Stimulated activated CD4-positive, alpha-beta T cell treated with anti-CD3 and anti-CD28 coated beads, Interleukin-15, amount 100 ng/mL, for 1 hour (primary cell): ENCODE data around the gene OR2T27.
"Not testable (repeated sequence)": the region's sequence is repeated elsewhere in the genome, so short reads cannot be mapped to it uniquely, and the experiment has no call there.

Source experiments
- DNase-seq, 2 donors: peaks; one replicate each; pipeline ENCODE4 v3.0.0-alpha.2; 2020; ENCODE audit warnings: low read depth in 1 of 2, low spot score in 1 of 2

OR2T27 gene

GRCh38 chr1:248655354-248655753 lies at the start of gene OR2T27:
Gene OR2T27, minus strand, starts transcription at chr1:248655528. Its CDS starts 4,644 bp downstream, at chr1:248650884.
- DNase-seq: not testable (repeated sequence)

DNA sequence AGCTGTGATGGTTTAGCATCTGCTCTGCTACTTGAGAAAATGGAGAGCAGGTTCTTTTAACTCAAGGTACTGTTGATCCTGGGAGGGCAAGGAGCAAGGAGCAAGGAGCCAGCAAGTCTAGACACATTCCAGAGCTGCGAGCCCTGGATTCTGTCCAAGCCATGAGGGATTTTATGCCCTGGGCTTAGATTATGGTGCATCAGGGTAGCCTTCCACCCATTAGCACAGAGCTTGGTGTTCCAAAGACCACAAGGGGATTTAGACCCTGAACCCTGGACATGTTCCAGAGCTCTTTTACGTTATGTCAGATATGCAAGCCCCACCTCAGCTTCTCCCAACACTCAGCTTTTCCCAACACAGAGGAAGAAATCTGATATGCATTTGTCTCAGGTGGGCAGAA lies 49.3 kb upstream of the OR2T27 start:
- no peak for DNase-seq

DNA sequence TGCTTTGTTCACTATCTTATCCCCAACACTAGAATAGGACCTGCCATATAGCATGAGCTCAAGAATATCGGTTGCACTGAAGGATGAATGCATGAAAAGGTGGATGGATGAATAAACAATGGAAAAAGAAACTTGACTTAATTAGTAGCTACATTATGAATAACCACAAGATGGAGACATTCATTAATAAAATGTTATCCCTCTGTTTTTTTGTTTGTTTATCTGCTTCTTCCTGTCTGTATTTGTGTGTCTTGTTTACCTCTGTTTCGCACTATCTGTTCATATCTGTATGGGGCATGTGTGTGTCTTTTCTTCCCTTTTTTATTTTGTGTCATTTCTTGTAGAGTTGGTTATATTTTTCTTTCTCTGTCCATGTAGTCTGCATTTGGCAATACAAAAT lies 48.3 kb upstream of the OR2T27 start:
- no peak for DNase-seq

DNA sequence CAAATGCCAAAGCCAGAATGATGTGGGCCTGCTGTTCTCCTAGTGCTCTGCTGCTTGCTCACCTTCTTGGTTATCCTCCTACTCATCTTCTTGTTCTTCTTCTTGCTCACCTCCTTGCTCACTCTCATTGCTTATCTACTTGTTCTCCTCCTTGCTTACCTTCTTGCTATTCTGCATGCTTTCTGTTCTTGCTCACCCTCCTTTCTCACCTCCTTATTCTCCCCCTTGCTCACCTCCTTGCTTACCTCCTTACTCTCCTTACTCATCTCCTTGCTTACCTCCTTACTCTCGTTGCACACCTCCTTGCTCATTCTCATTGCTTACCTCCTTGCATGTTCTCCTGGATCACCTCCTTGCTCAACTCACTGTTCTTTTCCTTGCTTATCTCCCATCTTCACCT lies 47.4 kb upstream of the OR2T27 start, which contains the start of gene OR14I1:
Gene OR14I1 (minus strand): TSS at position 53 of the 400 bp plus-strand sequence.
- DNase-seq: no peak

DNA sequence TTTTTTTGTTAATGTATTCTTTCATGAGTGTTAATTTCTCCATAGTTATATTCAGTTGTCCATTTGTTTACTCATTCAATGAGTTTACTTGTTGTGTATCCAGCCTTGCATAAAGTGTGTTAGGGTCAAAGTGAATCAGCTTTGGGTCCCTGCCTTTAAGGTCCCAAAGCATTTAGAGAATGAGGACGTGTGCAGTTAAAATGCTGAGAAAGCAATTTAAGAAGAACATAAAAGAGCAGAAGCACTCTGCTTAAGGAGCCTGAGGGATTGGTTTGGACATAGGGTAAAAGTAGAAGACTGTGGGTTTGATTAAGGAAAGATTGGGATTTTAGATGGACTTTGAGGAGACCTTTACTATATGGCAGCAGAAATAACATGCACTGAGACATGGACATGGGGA lies 43.8 kb upstream of the OR2T27 start:
- no peak for DNase-seq

GRCh38 chr1:248697907-248698306 lies 42.6 kb upstream of the OR2T27 start:
- no peak for DNase-seq

GRCh38 chr1:248696774-248697173 lies 41.4 kb upstream of the OR2T27 start:
- no peak for DNase-seq

GRCh38 chr1:248696261-248696660 lies 40.9 kb upstream of the OR2T27 start:
- no peak for DNase-seq

DNA sequence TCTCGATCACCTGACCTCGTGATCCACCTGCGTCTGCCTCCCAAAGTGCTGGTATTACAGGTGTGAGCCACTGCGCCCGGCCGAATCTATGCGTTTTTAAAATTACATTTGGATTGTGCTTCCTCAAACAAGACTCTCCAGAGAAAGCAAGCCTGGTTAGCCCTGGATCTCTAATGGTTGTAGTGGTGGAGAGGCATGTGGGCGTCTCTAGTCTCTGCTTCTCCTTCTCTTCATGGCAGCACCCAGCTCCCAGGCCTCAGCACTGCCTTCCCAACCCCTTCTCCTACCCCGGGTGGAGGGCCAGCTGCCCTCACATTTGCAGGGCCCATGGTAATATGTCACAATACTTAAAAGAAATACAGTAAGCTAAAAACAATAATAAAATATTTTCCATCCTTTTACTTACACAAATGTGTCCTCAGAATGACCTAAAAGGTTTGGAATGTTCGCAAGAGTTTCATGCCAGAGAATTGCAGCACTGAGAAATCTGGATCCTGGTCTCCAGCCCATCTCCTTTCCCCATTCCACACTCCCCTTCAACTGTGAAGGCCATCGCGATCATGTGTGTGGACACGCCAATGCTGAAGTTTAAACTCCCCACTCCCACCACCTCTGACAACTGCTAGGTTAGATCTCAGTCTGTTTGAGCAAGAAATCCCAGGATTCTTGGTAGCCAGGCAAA lies 40.3 kb upstream of the OR2T27 start:
- no peak for DNase-seq

DNA sequence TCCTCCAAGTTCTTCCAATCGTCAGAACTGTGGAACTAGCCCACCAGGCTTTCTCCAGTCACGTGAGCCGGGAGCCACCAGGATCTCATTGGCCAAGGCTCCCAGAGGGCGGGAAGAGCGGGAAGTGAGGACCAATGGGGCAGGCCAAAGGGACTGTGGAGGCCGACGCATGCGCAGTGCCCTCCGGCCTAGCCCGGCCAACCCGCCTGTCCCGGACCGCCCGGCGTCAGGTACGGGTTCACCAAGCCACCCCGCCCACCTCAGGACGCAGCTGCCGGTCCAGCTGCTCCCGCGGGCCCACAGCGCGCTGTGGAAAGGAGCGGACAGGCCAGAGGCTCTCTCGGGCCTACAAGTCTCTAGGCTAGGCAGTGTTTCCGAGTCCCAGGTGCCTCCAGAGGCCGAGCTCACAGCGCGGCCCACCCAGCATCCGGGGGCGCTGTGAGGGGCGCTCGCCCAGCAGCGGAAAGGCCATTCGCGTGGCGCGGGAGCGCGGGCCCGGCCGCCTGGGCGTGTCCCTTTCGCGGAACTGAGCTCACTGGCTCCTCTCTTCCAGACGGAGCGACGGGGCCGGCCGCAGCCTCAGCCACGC lies 36.3 kb upstream of the OR2T27 start:
- no peak for DNase-seq

DNA sequence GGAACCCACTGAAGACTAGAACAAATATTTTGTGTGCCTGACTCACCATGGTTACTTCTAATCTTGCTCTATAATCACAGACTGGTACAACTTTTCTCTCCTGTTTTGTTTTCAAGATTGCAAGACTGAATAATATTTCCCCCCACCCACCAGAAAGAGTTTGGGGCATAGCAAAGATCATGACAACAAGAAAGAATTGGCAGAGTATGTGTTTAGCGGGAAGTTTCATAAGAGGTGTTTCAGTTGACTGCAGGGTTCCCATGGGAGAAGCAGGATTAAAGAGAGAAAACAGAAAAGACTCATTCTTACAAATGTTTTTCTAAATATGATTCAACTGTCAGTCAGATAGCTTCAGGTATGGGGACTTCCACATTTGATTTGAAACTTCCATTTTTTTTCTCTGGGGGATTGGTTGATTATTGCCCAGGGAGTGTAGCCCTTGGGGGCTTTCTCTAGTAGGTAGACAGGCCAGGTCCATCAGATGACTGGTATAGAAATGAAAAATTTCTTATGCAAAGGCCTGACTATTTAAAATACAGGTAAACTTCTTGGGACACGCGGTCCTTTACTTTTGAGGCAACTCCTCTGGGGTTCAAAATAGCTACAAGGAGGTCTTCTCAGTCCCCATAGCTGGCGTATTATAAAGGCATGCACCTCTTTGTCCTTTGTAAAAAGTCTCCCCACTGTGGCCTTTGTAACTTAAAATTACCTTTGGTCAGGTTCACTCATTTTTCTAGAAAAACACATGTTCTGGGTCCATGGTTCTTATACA lies 33.4 kb upstream of the OR2T27 start:
- no peak for DNase-seq

DNA sequence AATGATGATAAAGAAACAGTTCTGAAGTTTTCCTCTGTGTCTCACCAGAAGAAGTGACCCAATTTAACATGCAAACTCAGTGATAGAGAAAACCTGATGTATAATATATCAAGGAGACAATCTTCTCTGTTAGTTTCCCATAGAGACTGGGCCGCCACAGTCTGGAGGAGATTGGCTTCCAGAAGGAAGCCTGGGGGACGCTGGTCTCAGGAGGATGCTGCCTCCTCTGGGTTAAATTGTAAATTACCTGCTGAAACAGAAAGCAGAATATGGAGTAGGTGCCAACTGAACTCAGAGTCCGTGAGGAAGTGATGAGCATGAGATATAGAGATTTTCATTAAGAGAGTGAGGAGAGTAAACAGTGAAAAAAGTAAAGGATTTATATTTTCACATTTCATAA lies 31.5 kb upstream of the OR2T27 start:
- DNase-seq: no peak

DNA sequence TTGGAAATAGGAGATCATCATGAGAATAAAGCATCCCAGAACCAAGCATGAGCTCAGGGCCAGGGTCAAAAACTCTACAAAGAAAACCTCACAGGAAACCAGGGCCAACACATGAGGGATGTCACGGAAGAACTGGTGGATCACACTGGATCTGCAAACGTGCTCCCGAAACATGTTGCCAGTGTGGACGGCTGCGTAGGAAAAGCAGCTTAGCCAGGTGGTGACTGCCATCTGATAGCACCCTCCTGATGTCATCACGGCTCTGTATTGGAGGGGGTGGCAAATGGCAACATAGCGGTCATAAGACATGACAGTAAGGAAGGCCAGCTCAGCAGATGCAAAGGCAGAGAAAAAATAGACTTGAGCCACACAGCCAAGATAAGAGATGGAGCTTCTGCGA lies 26.3 kb upstream of the OR2T27 start:
- DNase-seq: no peak

GRCh38 chr1:248670003-248670402 lies 14.7 kb upstream of the OR2T27 start:
- no peak for DNase-seq

- not testable (repeated sequence) for DNase-seq
Observed at GRCh38 chr1:248663453-248664328, 8.4 kb upstream of the OR2T27 start.

DNA sequence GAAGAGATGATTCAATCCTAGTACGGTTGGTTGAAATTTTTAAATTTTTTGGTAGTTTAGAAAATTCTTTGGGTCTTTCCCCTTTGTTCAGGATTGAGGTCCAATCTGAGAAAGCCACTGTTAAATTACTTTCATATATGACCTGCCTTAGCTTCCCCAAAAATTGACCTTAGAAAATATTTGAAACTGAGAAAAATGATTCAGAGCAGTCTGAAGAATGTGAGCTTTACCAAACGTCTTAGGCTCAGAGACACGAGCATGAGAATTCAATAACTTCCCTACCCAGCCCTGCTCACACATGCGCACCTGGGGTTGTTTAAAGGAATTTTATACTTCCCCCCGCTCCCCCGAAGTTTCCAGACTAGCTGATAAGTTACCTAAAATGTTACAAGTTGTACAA lies 1.5 kb upstream of the OR2T27 start:
- DNase-seq: not testable (repeated sequence)

DNA sequence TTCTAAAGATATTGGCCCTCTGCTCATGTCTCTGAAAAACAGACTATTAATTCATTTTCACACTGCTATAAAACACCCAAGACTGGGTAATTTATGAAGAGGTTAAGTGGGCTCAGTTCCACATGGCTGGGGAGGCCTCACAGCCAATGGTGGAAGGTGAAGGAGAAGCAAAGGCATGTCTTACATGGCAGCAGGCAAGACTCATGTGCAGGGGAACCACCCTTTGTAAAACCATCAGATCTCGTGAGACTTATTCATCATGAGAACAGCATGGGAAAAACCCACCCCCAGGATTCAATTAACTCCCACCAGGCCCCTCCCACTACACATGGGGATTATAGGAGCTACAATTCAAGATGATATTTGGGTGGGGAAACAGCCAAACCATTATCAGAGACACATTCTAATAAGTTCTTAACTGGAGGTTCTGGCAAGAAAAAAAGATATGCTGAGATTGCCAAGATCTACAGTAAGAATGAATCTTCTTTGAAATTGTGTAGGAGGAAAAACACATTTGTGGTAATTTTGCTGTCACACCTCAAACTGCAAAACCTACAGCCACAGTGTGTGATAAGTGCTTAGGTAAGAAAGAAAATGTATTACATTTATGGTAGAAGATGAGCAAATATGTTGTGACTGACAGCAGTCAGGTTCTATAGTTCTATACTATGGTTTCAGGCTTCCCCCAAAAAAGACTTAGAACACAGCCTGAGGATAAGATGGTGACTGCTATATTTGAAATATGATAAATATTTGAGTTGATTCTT lies 6.4 kb downstream of the OR2T27 start:
- DNase-seq: not testable (repeated sequence)

GRCh38 chr1:248645178-248645577 lies 10.2 kb downstream of the OR2T27 start, which contains the start of gene OR2T35:
Gene OR2T35, minus strand, starts transcription at chr1:248645278. Its CDS starts 6,020 bp downstream, at chr1:248639258.
- not testable (repeated sequence) for DNase-seq

GRCh38 chr1:248642971-248643651 lies 12.2 kb downstream of the OR2T27 start:
- DNase-seq: not testable (repeated sequence)

- not testable (repeated sequence) for DNase-seq
Observed at GRCh38 chr1:248641583-248641982, 13.7 kb downstream of the OR2T27 start.
